Muscle of arm (tissue), 12 donors: ENCODE data around the gene UBA52. TPM values are rescaled to one million over a fixed set of nuclear protein-coding genes. Genes with fewer than 3 reads are reported as not detected.

Experiments used
- DNase-seq: peaks from one replicate; pipeline ENCODE4 v3.0.0-alpha.2; 2013
- polyA plus RNA-seq, 12 donors: library from polyadenylated mRNA; unstranded; fragments of 120-200 nt; gene quantifications; one replicate each; pipeline ENCODE4 v1.2.1, GENCODE V29; 2013; ENCODE audit not compliant: insufficient read length in 12 of 12

Gene UBA52
- polyA plus RNA-seq, 12 donors: 779 to 1,239 (median 1,048) TPM; not detected in 1

DNA sequence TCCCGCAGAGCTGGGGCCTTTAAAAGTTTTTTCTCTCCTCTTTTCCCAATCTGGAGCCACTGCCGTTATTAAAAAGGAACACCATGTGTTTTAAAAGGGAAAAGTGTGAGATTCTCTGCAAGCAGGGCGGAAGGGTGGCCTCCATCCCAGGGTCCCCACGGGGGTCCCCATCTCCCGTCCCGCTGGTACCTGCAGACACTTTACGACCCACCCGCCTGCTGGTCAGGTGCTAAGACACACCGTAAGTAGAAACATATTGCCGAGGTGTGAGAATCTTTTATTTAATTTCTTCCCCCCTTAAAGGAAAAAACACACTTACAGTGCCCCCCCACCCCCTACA, 33.1 kb downstream of the UBA52 start:
- no peak for DNase-seq

DNA sequence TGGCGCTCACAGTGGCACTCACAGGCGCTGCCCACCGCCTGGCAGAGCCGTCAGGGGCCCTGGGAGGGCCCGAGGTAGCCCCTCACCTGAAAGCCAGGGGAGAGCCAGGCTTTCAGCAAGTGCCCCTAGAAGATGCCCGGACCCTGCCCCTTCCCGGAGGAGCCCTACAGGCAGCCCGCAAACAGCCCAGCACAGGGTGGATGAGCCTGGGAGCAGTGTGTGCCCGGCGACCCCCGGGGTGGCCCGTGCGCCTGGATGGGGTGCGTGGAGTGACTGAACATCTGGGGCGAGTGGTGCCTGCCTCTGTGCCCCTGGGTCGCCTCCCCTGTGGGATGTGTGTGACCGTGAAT, 33.5 kb downstream of the UBA52 start:
- DNase-seq: no peak

DNA sequence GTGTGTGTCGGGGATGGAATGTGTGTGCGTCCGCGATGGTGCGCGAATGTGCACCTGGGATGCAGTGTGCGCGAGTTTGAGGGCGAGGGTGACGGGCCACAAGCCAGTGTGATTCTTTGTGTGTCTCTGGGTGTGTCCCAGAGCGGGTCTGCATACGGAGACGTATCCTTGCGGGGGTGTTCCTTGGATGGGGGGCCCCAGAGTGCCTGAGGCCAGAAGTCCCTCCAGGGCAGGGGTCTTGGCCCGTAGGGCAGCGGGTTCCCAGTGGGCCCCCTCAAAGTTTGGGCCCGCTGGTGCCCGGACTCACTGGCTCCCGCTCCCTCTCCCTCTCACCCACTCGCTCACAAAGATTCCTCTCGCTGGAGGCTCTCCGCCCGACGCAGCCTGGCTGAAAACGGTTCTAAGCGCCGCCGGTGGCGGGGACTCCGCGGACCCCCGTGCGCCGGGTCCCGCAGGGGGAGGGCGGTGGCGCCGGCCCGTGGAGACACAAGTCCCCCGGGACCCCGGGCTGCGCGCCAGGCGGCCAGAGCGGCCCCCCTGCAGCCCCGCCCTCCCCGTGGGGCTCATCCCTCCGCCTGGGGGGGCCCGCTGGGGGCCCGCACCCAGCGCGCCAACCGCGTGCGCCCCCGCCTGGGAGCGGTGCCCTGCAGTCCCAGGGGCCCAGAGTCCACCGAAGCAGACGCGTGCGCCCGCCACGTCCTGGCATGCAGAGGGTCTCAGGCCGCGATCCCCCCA, 34.1 kb downstream of the UBA52 start:
- DNase-seq: no peak

DNA sequence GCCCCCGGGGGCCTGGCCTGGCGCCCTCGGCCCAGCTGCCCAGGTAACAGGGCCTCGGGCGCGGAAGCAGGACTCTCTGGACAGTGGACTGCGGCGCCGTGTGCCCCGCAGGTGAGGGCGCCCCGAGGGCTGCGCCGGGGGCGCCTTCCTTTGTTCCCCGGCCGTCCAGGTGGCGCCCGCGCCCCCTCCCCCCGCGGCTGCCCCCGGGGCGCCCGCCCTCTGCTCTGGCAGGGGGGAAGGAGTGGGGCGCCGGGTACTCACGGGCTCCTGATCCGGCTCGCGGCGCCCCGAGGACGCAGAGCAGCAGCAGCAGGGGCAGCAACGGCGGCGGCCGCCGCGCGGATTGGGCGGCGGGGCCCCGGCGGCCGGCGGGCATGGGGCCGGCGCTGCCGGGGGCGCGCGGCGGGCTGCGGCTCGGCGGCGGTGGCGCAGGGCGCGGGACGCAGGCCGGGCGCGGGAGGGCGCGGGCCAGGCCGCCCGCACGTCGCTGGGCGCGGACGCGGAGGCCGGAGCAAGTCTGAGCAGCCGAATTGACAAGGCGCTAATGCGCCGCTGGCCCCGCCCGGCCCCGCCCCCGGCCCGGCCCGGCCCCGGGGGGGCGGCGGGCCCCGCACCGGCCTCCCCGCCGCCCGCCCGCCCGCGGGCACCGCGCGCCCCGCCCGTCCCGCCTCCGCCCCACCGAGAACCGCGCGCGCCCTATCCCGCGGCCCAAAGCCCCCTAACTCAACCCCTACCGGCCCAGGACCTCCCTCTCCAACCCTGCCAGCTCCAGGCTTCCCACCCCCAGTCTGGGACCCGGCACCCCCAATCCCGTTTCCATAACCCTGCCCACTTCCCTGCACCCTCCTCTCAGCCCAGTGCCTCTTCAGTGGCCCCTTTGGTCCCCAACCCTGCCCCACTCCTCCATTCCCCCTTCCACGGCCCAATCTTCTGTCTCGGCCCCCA, 34.9 kb downstream of the UBA52 start, which contains the start of gene CRLF1:
TSS of gene CRLF1 (minus strand) at position 519 of the 945 bp plus-strand sequence. CDS start at position 376, 143 bp downstream.
- no peak for DNase-seq

DNA sequence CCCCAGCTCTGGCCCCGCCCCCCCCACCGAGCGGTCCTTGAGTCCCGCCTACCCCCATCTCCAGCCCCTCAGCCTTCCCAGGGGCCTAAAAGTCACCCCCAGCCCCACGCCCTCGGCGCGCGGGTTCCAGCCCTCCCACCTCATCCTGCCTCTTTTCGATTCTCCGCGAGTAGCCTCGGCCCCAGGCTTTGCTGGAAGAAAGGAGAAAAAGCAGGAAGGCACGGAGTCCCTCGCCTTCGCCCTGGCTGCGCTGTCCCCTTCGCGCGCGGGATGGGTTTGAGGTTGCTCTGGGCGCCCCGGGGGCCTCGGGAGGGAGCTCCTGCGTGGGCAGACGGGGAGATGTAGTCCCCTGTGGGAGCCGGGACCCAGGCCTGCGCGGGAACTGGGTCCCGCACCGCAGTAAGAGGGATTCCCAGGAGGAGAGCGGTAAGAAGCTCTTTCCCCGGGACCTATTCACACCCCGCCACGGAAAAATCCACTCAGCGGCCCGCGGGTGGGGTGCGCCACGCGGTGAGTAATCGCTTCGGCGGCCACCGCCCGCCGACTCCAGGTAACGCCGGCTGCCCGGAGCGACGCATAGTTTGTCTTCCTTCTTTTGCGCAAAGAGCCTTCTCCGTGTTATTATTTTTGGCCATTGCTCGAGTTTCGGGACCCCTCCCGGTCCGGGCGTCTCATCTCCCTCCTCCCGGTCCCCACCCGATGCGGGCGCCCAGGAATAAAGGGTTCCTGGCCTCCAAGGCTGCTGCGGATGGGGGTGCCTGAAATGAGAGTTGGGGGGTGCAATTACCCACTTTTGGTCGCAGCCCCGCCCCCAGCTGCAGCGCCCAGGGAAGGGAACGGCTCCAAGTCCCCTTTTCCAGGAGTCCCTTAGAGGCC, 35.8 kb downstream of the UBA52 start:
- DNase-seq: no peak

DNA sequence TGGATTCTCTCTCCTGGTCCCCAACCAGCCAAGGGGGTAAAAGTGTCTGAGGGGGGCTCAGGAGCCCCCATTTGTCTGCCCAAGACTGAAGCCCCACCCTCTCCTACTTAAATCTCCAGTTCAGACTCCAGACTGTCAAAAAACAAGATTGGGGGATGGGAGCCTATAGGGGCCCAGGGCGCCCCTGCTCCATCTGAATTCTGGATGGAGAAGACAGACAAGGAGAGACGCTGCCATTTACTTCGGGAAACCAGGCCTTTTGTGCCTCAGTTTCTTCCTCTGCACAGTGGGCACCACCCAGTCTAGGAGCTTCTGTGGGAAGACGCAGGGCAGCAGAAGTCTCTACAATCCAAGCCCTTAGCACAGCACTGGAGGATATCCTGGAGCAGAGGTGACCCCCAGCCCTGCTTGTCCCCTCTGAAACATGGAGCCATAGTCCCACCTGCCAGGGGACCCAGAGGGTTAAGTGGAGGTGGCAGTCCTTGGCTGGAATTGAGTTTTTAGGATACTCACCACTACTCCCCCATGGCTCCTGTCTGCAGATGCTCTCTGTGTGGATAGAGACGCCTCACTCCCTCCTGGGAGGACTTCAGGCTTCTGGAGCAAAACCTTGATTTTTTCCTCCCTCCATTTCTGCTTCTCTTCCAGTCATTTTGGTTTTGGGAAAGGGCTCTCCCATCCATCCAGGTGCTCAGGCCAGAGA, 36.6 kb downstream of the UBA52 start:
- no peak for DNase-seq

DNA sequence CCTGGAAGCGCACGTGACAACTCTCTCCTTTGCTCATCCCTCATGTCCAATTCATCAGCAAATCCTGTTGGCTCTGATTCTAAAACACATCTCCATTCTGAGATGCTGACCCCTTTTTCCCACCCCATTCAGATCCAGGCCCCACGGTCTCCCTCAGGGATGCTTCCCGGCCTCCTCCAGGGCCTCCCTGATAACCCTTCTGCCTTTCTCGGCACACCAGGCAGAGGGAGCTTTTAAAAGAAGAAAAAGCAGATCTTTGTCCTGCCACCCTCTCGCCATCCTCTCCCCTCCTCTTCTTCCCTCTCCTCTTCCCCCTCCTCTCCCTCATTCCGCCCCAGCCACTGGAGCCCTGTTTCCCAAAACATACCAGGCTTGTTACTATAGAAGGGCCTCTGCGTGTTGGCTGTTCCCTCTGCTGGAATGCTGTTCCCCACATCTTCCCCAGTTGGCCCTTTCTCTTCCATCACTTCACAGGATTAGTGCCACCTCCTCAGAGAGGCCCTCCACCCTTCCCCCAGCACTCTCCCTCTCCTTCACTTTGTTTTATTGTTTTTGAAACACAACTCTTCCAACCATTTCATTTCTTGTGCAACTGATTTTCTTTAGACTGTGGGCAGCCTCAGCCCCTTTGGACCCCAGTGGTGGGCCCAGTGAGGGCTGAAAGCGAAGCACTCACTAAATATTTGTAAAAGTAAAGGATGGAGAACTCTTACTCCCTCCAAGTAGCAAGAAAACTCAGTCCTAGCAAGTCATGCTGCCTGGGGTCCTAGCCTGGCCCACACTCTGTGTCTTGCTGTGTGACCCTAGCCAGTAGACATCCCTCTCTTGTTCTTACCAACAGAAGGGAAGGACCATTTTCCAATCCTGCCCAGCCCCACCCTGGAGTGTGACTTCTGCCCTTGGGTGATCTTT, 37.4 kb downstream of the UBA52 start:
- no peak for DNase-seq

DNA sequence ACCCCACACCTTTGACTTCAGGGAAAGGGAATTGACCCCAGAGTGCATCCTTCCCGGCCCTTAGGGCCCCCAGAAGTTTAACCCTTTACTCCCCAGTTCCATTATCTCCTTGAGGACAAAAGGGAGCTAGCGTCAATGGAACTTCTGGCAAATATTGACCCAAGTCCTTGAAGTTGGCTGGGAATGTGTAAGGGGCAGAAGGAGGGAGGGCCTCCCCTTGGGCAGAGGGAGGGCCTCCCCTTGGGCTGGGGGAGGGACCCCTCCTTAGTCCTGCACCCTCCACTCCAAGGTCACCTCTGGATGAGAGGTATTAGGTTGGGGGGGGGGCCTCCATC, 38.0 kb downstream of the UBA52 start:
- no peak for DNase-seq

DNA sequence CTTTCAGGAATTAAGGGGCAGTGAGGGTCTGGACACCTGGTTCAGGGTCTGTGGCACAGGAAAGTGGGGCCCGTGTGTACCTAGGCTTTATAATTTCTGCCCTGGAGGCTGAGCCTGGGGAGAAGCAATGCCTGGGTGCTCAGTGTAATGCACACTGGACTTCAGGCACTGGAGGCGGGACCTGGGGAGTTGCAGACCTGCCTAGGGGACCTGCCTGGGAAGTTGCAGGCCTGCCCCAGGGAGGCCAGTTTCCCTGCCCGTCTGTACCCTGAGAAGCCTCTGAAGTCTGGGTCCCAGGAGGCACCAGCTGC, 38.5 kb downstream of the UBA52 start:
- DNase-seq: no peak

DNA sequence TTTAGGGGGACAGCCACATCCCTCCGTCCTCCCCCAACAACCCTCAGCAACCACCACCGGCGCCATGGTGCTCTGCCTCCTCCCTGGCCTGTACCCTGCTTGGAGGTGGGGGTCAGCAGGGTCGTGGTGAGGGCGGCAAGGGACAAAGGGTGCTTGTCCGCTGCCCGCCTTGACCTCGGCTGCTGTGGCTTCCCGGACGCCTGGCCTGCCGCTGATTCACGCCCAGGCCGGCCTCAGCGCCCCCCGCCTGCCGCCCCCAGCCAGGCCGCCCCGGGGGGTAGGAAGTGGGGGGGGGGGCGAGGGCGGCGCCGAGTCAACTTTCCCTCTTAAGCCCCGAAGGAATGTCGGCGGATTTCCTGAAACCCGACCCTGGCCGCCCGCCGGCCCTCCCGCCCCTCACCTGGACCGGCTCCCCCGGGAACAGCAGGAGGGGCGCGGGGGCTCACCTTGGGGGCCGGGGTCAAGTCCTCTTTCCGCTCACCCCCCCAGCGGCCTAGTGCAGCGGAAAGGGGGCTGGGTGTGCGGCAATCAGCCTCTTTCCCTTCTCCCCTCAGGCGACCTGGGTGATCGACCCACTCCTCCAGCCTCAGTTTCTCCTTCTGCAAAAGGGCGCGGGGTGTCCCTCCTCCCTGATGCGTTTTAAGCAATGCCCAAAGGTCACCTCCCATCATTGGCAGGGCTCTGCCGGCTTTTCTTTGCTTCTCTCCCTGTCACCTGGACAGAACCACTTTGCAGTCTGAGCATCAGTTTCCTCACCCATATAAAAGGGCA, 39.1 kb downstream of the UBA52 start:
- DNase-seq: no peak

DNA sequence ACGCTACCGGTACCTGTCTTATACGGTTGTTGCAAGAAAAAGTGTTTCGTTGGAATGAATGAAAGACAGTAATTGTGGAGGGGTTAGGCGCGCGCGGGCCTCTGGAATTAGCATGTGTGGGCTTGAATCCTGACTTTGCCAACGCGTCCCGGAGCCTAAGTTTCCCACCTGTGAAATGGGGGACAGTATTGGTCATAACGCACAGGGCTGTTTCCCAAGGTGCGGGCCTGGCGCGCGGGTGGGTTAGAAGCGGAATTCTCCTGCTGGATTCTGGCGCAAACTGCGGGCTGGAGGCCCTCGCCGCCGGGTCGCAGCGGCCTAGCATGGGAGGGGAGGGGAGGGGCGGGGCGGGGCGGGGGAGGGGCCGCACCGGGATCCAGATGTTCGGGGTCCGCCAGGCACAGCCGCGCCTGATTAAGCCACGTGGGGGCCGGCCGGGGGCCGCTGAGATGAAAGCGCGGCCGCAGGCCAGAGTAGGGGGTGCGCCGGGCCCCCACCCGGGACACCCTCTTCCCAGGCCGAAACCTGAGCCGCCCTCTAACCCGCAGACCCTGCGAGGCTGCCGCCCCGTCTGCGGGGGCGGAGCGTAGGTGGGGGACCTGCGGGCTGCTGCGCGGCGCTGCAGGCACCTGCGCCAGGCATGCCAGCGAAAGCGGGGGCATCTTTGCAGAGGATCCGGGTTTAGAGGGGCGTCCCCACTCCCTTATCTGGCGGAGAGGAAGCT, 39.8 kb downstream of the UBA52 start:
- DNase-seq: no peak

DNA sequence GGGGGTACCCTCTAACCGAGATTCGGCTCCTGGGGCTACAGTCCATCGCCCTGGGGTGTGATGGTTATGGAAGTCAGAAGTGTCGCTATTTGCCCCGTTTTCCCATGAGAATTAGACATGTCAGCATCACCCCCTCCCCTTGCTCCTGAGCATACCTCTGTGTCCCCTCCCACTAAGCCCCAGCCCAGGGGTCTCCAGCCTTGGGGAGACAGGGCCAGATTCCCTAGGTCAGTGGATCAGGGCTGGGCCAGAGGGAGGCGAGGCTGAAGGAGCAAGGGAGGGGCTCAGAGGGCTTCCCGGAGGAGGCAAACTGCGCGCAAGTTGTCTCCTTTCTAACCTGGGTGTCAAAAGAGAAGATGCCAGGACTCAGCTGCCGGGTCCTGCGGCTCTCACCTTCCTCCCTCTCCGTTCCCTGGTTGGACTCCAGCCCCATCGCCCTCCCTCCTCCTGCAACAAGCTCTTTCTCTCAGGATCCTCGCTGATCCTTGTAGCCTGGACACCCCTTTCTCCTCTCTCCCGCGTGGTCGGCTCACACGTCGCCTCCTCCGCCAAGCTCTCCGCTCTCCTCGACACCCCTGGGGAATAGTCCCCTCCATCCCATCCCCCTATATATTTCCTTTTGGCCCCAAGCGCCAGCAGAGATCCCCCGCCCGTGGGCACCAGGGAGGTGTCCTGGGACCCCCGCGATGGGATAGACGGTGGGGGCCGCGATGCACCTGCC, 40.6 kb downstream of the UBA52 start:
- DNase-seq: no peak

DNA sequence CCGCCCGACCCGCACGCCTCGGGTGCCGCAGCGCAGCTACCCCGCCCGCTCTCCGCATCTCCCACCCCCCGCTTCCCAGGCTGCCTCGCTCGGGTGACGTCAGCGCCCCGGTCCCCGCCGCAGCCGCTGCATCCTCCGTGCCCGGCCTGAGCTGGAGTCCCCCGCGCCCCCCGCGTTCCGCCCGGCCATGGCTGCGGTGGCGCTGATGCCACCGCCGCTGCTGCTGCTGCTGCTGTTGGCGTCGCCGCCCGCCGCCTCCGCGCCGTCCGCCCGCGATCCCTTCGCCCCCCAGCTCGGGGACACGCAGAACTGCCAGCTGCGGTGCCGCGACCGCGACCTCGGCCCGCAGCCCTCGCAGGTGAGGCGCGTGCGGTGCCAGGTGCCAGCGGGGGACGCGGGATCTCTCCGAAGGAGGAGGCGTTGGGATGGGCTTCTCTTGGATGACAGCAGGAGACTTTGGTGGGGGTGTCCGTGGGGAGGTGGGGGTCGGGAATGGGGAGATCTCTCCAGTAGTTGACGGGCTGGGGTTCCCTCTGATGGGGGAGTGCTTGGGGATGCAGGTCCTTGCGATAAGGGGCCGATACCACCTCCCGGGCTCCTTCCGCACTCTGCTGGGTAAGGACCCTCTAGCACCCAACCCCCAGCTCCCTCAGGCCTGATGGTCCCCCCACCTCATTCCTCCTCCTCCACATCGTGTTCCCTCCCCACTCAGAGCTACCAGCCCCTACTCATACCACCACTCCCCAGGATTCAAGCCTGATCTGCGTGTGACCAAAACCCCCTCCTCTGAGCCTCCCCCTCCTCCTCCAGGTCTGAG, 41.3 kb downstream of the UBA52 start, which contains the start of gene TMEM59L:
TSS of gene TMEM59L (plus strand) at position 99 of the 817 bp plus-strand sequence. CDS start at position 188, 89 bp downstream.
- DNase-seq: no peak

DNA sequence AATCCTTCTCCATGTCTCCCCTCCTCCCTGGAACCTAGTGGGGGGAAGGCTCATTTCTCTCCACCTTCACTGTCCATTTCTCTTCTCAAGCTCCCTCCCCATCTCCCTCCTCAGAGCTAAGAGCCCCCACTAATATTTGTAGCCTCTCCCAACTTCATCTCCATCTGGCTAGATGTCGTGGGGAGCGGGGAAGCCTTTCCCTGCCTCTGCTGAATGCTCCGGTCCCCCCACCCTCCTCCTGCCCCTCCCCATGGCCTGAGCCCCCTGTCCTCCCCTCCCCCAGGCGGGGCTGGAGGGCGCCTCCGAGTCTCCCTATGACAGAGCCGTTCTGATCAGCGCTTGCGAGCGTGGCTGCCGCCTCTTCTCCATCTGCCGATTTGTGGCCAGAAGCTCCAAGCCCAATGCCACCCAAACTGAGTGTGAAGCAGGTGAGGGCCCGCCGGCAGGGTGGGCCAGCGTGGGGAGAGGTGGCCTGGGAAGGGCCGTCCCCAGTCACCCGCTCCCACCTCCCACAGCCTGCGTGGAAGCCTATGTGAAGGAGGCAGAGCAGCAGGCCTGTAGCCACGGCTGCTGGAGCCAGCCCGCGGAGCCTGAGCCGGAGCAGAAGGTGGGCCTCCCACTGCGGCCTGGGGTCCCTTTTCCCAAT, 42.1 kb downstream of the UBA52 start:
- no peak for DNase-seq

DNA sequence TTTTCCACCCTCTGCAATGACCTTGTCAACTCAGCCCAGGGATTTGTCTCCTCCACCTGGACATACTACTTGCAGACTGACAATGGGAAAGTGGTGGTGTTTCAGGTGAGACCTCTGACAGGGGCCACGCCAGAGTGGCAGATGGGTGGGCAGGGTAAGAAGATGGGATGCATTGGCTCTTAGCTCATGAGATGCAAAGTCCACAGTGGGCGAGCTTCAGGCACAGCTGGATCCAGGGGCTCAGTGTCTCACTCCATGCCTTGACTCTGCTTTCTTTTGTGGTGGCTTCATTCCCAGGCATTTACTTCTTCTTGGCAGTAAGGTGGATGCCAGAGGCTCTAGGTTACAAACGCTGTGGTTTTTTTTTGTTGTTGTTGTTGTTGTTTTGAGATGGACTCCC, 44.4 kb downstream of the UBA52 start:
- DNase-seq: no peak

DNA sequence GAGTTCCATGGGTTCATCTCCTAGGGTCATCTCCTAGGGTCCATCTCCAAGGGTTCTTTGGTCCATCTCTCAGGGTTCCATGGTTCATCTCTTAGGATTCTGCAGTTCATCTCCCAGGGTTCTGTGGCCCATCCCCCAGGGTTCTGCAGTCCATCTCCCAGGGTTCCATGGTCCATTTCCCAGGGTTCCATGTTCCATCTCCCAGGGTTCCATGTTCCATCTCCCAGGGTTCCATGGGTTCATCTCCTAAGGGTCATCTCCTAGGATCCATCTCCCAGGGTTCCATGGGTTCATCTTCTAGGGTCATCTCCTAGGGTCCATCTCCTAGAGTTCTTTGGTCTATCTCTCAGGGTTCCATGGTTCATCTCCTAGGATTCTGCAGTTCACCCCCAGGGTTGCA, 45.9 kb downstream of the UBA52 start:
- no peak for DNase-seq

DNA sequence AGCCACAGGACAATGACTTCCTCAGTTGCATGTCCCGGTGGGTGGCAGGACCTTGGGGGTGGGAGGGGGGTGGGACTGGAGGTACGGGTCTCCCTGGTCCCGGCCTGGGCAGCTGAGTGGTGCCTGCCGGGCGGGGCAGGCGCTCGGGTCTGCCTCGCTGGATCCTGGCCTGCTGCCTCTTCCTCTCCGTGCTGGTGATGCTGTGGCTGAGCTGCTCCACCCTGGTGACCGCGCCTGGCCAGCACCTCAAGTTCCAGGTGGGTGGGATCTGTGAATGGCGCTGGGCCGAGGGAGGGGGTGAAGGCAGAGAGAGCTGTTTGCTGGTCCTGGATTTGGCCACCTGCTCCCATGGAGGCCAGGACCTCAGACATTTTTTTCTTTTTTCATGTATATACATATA, 46.6 kb downstream of the UBA52 start:
- DNase-seq: no peak
